ENCODE data around the gene SH3TC1. TPM values are rescaled to one million over a fixed set of nuclear protein-coding genes. Genes with fewer than 3 reads are reported as not detected.

Gene SH3TC1
- total RNA-seq, 1 donor from 2014 or later = 12.5 TPM

DNA sequence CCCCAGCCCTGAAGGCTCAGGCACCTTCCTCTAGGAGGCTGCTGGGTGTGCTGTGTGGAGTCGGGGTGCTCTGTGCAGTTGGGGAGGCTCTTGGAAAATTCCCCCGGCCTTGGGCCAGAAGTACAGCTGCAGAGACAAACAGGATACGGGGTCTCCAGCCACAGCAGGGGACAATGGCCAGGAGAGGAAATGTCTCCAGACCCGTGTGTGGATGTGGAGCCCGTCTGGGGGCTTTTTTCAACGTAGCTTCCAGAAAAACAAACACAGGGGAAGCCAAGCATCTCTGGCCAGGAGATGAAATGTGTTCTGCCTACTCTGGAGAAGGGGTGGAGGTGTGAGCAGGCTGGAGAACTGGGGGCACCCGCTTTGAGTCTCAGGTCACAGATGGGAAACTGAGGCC lies 3.7 kb upstream of the SH3TC1 start:
- H3K4me1 Mint-ChIP-seq (ENCODE audit: low read depth) = peaks cover 21% of the 10 kb centered on the region
- DNase-seq (ENCODE audit: low spot score, unreplicated experiment) = no peak
- H3K4me3 Mint-ChIP-seq (ENCODE audit: low read depth) = no peak overlapping the region
- H3K9me3 Mint-ChIP-seq (ENCODE audit: low read depth) = no peaks in the 10 kb centered on the region
- H3K27ac Mint-ChIP-seq = no peak overlapping the region
- TF ChIP-seq, protein P1, sequence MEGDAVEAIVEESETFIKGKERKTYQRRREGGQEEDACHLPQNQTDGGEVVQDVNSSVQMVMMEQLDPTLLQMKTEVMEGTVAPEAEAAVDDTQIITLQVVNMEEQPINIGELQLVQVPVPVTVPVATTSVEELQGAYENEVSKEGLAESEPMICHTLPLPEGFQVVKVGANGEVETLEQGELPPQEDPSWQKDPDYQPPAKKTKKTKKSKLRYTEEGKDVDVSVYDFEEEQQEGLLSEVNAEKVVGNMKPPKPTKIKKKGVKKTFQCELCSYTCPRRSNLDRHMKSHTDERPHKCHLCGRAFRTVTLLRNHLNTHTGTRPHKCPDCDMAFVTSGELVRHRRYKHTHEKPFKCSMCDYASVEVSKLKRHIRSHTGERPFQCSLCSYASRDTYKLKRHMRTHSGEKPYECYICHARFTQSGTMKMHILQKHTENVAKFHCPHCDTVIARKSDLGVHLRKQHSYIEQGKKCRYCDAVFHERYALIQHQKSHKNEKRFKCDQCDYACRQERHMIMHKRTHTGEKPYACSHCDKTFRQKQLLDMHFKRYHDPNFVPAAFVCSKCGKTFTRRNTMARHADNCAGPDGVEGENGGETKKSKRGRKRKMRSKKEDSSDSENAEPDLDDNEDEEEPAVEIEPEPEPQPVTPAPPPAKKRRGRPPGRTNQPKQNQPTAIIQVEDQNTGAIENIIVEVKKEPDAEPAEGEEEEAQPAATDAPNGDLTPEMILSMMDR (IDR thresholded peaks at IDR 0.05; ENCODE audit: unreplicated experiment) = no peak
- H3K36me3 Mint-ChIP-seq (ENCODE audit: insufficient read depth) = no peaks in the 10 kb centered on the region
- no peaks in the 10 kb centered on the region for H3K27me3 Mint-ChIP-seq

DNA sequence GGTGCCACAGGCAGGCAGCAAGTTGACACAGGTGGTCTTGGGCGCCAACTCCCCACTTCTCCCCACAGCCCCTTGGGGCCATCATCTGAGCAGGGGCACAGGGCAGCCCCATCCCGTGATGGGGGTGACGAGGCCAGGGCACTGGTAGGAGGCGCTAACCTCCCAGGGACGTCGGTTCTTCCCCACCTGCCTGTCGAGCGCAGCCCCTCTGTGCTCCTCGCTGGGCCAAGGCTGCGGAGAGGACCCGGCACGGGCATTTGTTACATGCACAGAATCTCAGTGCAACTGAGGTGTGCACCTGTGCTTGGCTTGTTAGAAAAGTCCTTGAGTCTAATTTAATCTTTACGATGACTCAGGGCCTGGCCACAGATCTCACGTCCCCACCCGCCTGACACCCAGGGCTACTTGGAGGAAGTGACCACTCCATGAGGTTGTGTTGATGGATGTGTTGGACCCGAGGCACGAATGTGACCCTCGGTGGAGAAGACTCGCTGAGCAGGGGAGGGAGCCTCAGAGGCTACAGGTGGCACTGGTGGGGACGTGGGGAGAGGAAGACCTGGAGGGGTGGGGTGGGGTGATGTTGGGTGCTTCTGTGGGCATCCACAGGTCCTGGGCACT lies 3.1 kb upstream of the SH3TC1 start:
- Mint-ChIP-seq H3K27ac (no peak overlapping the region), H3K9me3 (ENCODE audit: low read depth) (no peaks in the 10 kb centered on the region), H3K36me3 (ENCODE audit: insufficient read depth) (no peaks in the 10 kb centered on the region), H3K4me3 (ENCODE audit: low read depth) (no peak overlapping the region), H3K27me3 (no peaks in the 10 kb centered on the region), H3K4me1 (ENCODE audit: low read depth) (peaks cover 24% of the 10 kb centered on the region)
- DNase-seq (ENCODE audit: low spot score, unreplicated experiment) = no peak
- TF ChIP-seq, protein P1 (IDR thresholded peaks at IDR 0.05; ENCODE audit: unreplicated experiment) = no peak

DNA sequence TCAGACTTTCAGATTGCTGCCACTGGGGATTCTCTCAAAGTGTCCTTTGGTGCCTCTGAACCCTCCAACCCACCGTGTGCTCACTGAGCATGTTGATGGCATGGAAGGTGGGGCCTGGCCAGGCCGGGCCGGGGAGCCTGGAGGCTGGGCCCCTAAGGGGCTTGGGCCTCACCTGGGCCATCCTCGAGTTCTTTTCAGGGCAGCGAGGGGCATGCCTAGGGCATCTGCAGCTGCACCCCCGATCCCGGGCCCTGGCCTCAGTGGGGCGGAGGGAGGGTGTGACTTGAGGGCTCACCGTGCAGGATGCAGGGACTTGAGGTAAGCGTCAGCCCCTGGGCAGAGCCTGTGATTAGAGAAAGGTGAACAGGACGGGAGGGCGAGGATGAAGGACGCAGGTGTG lies 1.6 kb upstream of the SH3TC1 start:
- no peak for DNase-seq (ENCODE audit: low spot score, unreplicated experiment)
- Mint-ChIP-seq H3K27me3 (no peaks in the 10 kb centered on the region), H3K4me1 (ENCODE audit: low read depth) (peaks cover 31% of the 10 kb centered on the region), H3K27ac (no peak overlapping the region), H3K36me3 (ENCODE audit: insufficient read depth) (no peaks in the 10 kb centered on the region), H3K9me3 (ENCODE audit: low read depth) (no peaks in the 10 kb centered on the region), H3K4me3 (ENCODE audit: low read depth) (no peak overlapping the region)
- TF ChIP-seq, protein P1 (IDR thresholded peaks at IDR 0.05; ENCODE audit: unreplicated experiment) = no peak

DNA sequence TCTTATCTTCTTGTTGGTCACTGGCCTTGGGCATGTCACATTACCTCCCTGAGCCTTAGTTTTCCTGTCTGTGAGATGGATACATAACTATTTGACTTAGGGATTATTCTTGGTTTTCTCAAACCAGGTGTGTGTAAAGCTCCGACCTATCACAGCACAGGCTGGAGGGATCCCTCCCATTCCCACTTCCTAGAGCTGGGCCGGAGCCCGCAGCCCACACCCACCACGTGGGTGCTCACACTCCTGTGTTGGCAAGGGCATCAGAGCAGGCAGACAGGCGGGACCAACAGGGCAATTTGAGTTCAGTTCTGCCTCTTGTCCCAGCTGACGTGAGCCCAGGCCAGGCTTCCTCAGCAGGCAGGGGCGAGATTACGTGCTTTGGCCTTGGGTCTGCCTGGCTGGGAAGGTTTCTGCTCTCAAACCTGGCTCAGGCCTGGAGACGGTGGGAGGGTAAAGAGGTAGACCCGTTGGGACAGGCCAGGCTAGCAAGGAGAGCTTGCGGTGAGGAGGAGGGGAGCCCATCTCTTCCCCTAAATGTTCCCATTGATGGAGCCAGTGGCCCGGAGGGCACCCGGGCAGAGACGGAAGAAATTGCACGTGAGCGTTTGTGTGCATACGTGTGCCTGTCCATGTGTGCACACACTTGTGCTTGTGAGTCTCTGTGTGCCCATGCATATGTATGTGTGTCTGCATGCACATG lies 734 bp upstream of the SH3TC1 start:
- peaks cover 26% of the 10 kb centered on the region for H3K4me1 Mint-ChIP-seq (ENCODE audit: low read depth)
- peak overlapping the region; percentile 93 for H3K27ac Mint-ChIP-seq
- peak overlapping the region; percentile 19 for H3K4me3 Mint-ChIP-seq (ENCODE audit: low read depth)
- no peak for DNase-seq (ENCODE audit: low spot score, unreplicated experiment)
- no peaks in the 10 kb centered on the region for H3K27me3 Mint-ChIP-seq
- H3K9me3 Mint-ChIP-seq (ENCODE audit: low read depth) = no peaks in the 10 kb centered on the region
- TF ChIP-seq, protein P1 (IDR thresholded peaks at IDR 0.05; ENCODE audit: unreplicated experiment) = no peak
- no peaks in the 10 kb centered on the region for H3K36me3 Mint-ChIP-seq (ENCODE audit: insufficient read depth)

DNA sequence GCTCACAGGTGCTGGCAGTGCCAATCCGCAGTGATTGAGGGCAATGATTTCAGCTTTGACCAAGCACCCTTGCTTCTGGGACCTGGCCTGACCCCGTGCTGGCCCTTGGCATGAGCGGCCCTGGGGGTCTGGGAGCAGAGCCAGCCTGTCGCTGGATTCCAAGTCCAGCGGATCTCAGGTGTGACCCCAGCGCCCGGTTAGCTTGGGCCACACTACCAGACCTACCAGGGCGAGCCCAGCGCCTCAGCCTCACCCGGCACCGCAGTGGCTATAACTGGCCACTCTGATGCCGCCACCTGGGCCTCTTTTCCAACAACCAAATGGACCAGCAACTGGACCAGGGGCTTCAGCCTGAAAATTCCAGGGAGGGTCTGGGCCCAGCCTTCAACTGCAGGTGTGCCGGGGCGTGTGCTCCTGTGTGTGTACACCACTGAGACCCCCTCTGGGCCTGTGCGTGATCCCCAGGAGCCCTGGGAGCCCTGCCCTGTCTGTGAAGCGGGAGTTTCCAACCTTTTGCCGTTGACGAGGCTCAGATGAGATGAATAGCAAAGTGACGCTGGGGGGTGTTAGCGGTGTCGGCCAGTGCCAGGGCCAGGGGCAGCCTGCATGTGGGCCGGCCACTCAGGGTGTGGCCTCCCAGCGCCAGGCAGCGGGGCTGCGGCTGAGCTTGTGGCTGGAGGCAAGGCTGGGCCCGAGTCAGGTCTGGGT lies 658 bp downstream of the SH3TC1 start:
- H3K9me3 Mint-ChIP-seq (ENCODE audit: low read depth) = no peaks in the 10 kb centered on the region
- H3K27ac Mint-ChIP-seq = peak overlapping the region; percentile 87
- no peak for DNase-seq (ENCODE audit: low spot score, unreplicated experiment)
- no peaks in the 10 kb centered on the region for H3K36me3 Mint-ChIP-seq (ENCODE audit: insufficient read depth)
- TF ChIP-seq, protein P1 (IDR thresholded peaks at IDR 0.05; ENCODE audit: unreplicated experiment) = no peak
- H3K4me1 Mint-ChIP-seq (ENCODE audit: low read depth) = peaks cover 28% of the 10 kb centered on the region
- H3K4me3 Mint-ChIP-seq (ENCODE audit: low read depth) = peak overlapping the region; percentile 56
- H3K27me3 Mint-ChIP-seq = no peaks in the 10 kb centered on the region
